GM18873 (cell line): ENCODE data around the gene MED16.
"Not testable (repeated sequence)": the region's sequence is repeated elsewhere in the genome, so short reads cannot be mapped to it uniquely, and the experiment has no call there.

Experiments used
- ATAC-seq: cut with Tn5 transposase; IDR thresholded peaks from one replicate; pipeline ENCODE4 v1.9.1; 2021; ENCODE audit warnings: mild to moderate bottlenecking, moderate library complexity, moderate number of reproducible peaks; ENCODE audit not compliant: unreplicated experiment, low FRiP score

MED16 gene

GRCh38 chr19:858868-859843 lies 33.8 kb downstream of the MED16 start, which contains the start of gene CFD:
Gene CFD (plus strand): TSS chr19:859664. CDS start chr19:859690, 26 bp downstream.
- no peak for ATAC-seq

DNA sequence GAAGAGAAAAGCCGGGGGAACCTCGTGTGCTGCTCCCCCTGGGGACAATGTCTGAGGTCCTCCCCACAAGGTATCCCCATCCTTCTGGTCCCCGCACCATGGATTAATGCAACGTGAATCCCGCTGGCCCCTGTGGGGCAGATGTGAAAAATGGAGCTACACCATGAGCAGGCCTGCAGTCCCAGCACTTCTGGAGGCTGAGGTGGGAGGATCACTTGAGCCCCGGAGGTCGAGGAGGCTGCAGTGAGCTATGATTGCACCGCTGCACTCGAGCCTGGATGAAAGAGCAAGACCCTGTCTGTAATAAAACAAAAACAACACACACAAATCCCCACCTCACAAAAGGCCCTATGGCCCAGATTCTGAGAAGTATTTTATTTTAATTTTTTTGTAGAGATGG lies 34.7 kb downstream of the MED16 start:
- no peak for ATAC-seq

GRCh38 chr19:855566-856120 lies 37.3 kb downstream of the MED16 start:
- ATAC-seq = no peak

DNA sequence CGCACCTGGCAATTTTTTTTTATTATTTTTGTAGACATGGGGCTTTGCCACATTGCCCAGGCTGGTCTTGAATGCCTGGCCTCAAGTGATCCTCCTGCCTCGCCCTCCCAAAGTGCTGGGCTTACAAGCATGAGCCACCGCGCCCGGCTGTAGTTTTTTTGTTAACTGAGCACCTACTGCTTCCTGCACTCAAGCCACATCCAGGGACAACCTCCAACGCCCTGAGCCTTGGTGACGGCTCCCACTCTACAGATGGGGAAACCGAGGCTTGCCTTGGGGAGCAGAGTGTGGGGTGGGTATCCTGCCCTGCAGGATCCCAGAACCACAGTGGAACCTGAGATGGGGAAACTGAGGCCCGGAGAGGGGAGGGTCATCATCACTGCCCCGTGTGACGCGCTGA lies 37.8 kb downstream of the MED16 start:
- ATAC-seq = no peak

DNA sequence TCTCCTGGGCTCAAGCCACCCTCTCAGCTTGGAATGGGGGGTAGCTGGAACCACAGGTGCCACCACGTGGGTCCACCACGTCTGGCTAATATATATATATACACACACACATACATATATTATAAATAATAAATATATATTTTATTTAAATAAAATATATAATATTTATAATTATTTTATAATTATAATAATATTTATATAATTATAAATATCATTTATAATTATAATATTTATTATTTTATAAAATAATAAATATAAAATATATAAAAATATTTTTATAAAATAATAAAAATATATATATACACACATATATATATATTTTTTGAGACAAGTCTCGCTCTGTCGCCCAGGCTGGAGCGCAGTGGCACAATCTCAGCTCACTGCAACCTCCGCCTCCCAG lies 38.4 kb downstream of the MED16 start:
- ATAC-seq = no peak

DNA sequence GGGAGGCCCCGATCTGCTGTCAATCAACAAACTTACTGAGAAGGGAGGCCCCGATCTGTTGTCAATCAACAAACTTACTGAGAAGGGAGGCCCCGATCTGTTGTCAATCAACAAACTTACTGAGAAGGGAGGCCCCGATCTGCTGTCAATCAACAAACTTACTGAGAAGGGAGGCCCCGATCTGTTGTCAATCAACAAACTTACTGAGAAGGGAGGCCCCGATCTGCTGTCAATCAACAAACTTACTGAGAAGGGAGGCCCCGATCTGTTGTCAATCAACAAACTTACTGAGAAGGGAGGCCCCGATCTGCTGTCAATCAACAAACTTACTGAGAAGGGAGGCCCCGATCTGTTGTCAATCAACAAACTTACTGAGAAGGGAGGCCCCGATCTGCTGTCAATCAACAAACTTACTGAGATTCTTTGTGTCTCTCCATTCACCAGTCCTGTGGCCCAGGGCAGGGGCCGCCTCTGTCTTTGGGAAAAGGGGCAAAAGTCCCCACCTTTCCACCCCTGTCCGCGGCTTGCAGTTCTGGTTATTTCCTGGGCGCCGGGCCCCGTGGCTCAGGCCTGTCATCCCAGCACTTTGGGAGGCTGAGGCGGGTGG lies 39.3 kb downstream of the MED16 start:
- ATAC-seq = not testable (repeated sequence)

DNA sequence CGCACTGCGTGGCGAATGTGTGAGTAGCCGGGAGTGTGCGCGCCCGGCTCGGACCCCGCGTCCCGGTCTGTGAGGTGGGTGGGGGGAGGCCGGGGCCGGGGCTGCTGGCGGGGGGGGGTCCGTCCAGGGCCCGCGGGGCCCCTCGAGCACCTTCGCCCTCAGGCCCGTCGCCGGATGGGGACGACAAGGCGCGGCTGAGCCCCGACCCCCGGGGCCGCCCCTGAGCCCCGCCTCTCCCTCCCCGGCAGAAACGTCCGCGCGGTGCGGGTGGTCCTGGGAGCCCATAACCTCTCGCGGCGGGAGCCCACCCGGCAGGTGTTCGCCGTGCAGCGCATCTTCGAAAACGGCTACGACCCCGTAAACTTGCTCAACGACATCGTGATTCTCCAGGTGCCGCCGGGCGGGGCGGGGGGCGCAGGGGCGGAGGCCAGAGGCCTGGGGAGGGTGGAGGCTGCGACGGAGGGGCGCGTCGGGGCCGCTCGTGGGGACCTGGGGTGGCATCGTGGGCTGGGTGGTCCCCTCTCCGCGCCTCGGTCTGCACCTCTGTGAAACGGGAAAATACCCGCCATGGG lies 39.9 kb downstream of the MED16 start:
- no peak for ATAC-seq

- no peak for ATAC-seq
Measured at GRCh38 chr19:852136-853013, 40.6 kb downstream of the MED16 start, which contains the start of gene ELANE. Gene ELANE (plus strand): TSS chr19:852303. CDS start chr19:852329, 26 bp downstream.

DNA sequence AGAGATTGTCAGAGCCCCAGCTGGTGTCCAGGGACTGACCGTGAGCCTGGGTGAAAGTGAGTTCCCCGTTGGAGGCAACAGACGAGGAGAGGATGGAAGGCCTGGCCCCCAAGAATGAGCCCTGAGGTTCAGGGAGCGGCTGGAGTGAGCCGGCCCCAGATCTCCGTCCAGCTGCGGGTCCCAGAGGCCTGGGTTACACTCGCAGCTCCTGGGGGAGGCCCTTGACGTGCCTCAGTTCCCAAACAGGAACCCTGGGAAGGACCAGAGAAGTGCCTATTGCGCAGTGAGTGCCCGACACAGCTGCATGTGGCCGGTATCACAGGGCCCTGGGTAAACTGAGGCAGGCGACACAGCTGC lies 42.0 kb downstream of the MED16 start:
- ATAC-seq = no peak

DNA sequence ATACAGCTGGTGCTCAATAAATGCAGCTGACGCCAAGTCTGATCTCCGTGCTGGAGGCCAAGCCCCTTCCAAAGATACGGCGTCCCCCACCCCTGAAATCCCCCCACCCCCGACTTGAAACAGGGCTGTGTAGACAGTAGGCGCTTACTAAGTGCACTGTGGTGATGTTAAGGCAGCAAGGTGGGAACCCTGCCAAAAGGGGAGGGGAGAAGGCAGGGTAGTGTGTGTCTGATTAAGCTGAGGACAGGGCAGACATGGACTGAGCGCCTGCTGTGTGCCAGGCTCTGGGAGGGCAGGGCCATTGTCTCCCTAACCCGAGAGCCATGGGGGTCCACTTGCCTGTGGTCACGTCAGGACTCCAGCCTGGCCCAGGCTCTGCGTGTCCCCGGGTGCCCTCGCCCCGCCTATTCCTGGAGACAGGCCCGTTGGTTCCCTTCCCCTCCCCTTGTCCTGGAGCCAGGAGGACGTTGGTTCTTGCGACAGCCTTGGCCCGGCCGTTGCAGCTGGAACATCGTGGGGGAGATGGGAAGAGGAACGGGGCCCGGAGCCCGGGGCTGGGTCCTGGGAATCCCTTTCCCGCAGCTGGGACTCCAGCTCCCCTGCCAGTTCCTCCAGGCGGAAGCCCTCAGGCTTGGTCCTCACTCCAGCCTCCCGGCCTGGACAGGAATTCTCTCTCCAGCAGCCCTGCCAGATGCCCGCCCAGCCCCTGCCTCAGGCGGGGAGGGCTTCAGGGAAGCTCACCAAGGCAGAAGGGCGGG lies 42.6 kb downstream of the MED16 start:
- ATAC-seq = no peak

GRCh38 chr19:849195-849594 lies 43.8 kb downstream of the MED16 start:
- not testable (repeated sequence) for ATAC-seq

- ATAC-seq = no peak
Measured at GRCh38 chr19:848386-848921, 44.5 kb downstream of the MED16 start.

DNA sequence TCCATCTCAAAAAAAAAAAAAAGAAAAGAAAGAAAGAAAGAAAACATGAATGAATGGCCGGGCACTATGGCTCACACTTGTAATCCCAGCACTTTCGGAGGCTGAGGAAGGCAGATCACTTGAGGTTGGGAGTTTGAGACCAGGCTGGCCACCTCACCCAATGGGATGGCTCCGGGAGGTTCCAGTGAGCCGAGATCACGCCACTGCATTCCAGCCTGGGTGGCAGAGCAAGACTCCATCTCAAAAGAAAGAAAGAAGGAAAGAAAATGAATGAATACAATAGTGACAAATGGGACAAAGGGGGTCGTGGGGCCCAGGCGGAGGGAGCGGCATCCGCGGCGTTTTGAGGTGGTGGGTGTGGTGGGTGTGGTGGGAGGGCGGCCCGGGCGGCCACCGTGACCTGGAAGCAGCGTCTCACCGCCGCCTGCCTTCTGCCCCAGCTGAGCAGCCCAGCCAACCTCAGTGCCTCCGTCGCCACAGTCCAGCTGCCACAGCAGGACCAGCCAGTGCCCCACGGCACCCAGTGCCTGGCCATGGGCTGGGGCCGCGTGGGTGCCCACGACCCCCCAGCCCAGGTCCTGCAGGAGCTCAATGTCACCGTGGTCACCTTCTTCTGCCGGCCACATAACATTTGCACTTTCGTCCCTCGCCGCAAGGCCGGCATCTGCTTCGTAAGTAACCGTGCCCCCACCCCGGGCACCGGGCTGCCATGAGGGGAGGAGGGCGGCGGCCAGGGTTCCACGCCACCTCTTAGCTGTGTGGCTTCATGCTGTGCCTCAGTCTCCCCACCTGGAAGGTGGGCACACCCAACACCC lies 47.1 kb downstream of the MED16 start:
- ATAC-seq = no peak

GRCh38 chr19:844546-844971 lies 48.4 kb downstream of the MED16 start:
- no peak for ATAC-seq

GRCh38 chr19:843836-844545 lies 49.0 kb downstream of the MED16 start:
- ATAC-seq = no peak

DNA sequence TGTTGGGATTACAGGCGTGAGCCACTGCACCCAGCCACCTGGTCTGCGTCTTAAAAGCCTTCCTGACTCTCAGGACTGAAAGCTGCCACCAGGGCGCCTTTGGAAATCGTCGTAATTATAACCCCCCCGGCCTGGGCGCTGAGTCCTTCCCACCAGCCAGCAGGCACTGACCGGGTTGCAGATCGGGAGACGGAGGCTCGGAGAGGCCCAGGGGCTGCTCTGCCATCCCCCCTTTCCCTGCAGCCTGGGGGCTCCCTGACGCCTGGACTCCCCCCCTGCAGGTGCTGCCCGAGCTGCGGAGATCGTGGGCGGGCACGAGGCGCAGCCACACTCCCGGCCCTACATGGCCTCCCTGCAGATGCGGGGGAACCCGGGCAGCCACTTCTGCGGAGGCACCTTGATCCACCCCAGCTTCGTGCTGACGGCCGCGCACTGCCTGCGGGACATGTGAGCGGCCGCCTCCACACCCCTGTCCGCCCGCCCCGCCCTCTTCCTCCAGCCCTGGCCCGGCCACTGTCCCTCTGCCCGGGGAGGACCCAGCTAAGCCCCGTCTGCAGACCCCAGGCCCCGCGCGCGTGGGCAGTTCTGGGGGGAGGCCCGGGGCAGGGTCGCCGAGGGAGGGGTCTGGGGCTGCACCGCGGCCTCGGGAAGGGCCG lies 49.7 kb downstream of the MED16 start:
- ATAC-seq = no peak

GRCh38 chr19:842802-843179 lies 50.2 kb downstream of the MED16 start:
- not testable (repeated sequence) for ATAC-seq
